ENCODE measurements around the gene AFP. TPM values are rescaled to one million over a fixed set of nuclear protein-coding genes. Genes with fewer than 3 reads are reported as not detected.

Gene AFP
- polyA plus RNA-seq, 3 donors, result not detected

DNA sequence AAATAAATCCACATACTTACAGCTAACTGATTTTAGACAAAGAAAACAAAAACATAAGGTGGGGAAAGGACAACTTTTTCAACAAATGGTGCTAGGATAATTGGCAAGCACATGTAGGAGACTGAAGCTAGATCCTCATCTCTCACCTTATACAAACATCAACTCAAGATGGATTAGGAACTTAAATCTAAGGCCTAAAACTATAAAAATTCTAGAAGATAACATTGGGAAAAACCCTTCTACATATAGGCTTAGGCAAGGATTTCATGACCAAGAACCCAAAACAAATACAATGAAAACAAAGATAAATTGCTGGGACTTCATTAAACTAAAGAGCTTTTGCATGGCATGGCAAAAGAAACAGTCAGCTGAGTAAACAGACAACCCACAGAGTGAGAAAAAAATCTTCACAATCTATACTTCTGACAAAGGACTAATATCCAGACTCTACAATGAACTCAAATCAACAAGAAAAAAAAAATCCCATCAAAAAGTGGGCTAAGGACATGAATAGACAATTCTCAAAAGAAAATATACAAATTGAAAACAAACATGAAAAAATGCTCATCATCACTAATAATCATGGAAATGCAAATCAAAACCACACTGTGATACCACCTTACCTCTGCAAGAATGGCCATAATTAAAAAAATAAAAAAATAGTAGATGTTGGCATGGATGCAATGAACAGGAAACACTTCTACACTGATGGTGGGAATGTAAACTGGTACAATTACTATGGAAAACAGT is 14.1 kb upstream of the AFP start:
- Mint-ChIP-seq H3K27ac (no peak overlapping the region), H3K9me3 (peaks cover 0 to 7% (median 0%) of the 10 kb centered on the region in 7 donors), H3K36me3 (no peaks in the 10 kb centered on the region), H3K4me1 (no peaks in the 10 kb centered on the region), H3K27me3 (ENCODE audit: low read depth in 3 of 3) (no peaks in the 10 kb centered on the region), H3K4me3 (no peak overlapping the region)
- Histone ChIP-seq H3K36me3 (replicated peaks in 1 of 2; ENCODE audit: control insufficient read depth in 1 of 2, insufficient read depth in 2 of 2, low read length in 2 of 2) (no peaks in the 10 kb centered on the region), H3K27me3 (ENCODE audit: control insufficient read depth in 2 of 2, insufficient read depth in 2 of 2, low read length in 2 of 2) (no peaks in the 10 kb centered on the region), H3K9me3 (replicated peaks in 1 of 2; ENCODE audit: control insufficient read depth in 1 of 2, insufficient read depth in 1 of 2, low read length in 2 of 2) (no peaks in the 10 kb centered on the region), H3K4me1 (ENCODE audit: control insufficient read depth in 1 of 2, insufficient read depth in 2 of 2, low read length in 2 of 2) (no peaks in the 10 kb centered on the region), H3K4me2 (replicated peaks; ENCODE audit: extremely low read depth, low read length, poor library complexity, severe bottlenecking) (no peak overlapping the region), H3K27ac (ENCODE audit: low read depth in 1 of 2, low read length in 2 of 2) (no peak overlapping the region), H3K9ac (ENCODE audit: insufficient read depth, low read length, poor library complexity, severe bottlenecking) (no peak overlapping the region), H3K79me2 (ENCODE audit: insufficient read depth, low read length) (no peaks in the 10 kb centered on the region), H2AFZ (ENCODE audit: insufficient read depth, low read depth, low read length, poor library complexity, severe bottlenecking) (no peak overlapping the region), H4K20me1 (ENCODE audit: insufficient read depth, low read length) (no peaks in the 10 kb centered on the region), H3K4me3 (replicated peaks in 1 of 3; ENCODE audit: low read depth in 2 of 3, low read length in 3 of 3) (no peak overlapping the region)
- intact Hi-C loops (cut with micrococcal nuclease), result no loop called here
- no peak for DNase-seq
- TF ChIP-seq, protein P1, sequence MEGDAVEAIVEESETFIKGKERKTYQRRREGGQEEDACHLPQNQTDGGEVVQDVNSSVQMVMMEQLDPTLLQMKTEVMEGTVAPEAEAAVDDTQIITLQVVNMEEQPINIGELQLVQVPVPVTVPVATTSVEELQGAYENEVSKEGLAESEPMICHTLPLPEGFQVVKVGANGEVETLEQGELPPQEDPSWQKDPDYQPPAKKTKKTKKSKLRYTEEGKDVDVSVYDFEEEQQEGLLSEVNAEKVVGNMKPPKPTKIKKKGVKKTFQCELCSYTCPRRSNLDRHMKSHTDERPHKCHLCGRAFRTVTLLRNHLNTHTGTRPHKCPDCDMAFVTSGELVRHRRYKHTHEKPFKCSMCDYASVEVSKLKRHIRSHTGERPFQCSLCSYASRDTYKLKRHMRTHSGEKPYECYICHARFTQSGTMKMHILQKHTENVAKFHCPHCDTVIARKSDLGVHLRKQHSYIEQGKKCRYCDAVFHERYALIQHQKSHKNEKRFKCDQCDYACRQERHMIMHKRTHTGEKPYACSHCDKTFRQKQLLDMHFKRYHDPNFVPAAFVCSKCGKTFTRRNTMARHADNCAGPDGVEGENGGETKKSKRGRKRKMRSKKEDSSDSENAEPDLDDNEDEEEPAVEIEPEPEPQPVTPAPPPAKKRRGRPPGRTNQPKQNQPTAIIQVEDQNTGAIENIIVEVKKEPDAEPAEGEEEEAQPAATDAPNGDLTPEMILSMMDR (IDR thresholded peaks at IDR 0.05), result no peak

DNA sequence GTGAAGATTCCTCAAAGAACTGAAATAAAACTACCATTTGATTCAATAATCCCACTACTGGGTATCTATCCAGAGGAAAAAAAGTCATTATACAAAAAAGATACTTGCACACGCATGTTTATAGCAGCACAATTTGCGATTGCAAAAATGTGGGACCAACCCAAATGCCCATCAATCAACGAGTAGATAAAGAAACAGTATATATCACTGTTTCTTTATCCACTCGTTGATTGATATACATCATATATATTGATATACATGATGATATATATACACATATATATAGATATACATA is 13.6 kb upstream of the AFP start:
- Histone ChIP-seq H3K79me2 (ENCODE audit: insufficient read depth, low read length) (no peaks in the 10 kb centered on the region), H3K4me3 (replicated peaks in 1 of 3; ENCODE audit: low read depth in 2 of 3, low read length in 3 of 3) (no peak overlapping the region), H3K36me3 (replicated peaks in 1 of 2; ENCODE audit: control insufficient read depth in 1 of 2, insufficient read depth in 2 of 2, low read length in 2 of 2) (no peaks in the 10 kb centered on the region), H3K4me2 (replicated peaks; ENCODE audit: extremely low read depth, low read length, poor library complexity, severe bottlenecking) (no peak overlapping the region), H3K4me1 (ENCODE audit: control insufficient read depth in 1 of 2, insufficient read depth in 2 of 2, low read length in 2 of 2) (no peaks in the 10 kb centered on the region), H3K9ac (ENCODE audit: insufficient read depth, low read length, poor library complexity, severe bottlenecking) (no peak overlapping the region), H4K20me1 (ENCODE audit: insufficient read depth, low read length) (no peaks in the 10 kb centered on the region), H3K27ac (ENCODE audit: low read depth in 1 of 2, low read length in 2 of 2) (no peak overlapping the region), H3K9me3 (replicated peaks in 1 of 2; ENCODE audit: control insufficient read depth in 1 of 2, insufficient read depth in 1 of 2, low read length in 2 of 2) (no peaks in the 10 kb centered on the region), H2AFZ (ENCODE audit: insufficient read depth, low read depth, low read length, poor library complexity, severe bottlenecking) (no peak overlapping the region), H3K27me3 (ENCODE audit: control insufficient read depth in 2 of 2, insufficient read depth in 2 of 2, low read length in 2 of 2) (no peaks in the 10 kb centered on the region)
- TF ChIP-seq, protein P1 (IDR thresholded peaks at IDR 0.05), result no peak
- no peak overlapping the region for H3K4me3 Mint-ChIP-seq
- intact Hi-C loops (cut with micrococcal nuclease), result no loop called here
- H3K4me1 Mint-ChIP-seq, result no peaks in the 10 kb centered on the region
- no peaks in the 10 kb centered on the region for H3K27me3 Mint-ChIP-seq (ENCODE audit: low read depth in 3 of 3)
- H3K9me3 Mint-ChIP-seq, result peaks cover 0 to 7% (median 0%) of the 10 kb centered on the region in 7 donors
- no CpG with 5 or more reads among the region's 4 CpGs for WGBS (ENCODE audit: insufficient coverage)
- no peak overlapping the region for H3K27ac Mint-ChIP-seq
- DNase-seq, result no peak
- H3K36me3 Mint-ChIP-seq, result no peaks in the 10 kb centered on the region

Measured in CD14-positive monocyte (primary cell).